Endothelial cell of hepatic sinusoid (primary cell): ENCODE results near the gene TESK2.

Source experiments
- in situ Hi-C: cut with HindIII; loops from 2 replicates; pipeline ENCODE4 v1.10.0; 2017; ENCODE audit warnings: low sequenced_read_pairs

Gene TESK2

GRCh38 chr1:45381243-45381642 lies 109.7 kb downstream of the TESK2 start:
- in situ Hi-C loops = no loop called here

DNA sequence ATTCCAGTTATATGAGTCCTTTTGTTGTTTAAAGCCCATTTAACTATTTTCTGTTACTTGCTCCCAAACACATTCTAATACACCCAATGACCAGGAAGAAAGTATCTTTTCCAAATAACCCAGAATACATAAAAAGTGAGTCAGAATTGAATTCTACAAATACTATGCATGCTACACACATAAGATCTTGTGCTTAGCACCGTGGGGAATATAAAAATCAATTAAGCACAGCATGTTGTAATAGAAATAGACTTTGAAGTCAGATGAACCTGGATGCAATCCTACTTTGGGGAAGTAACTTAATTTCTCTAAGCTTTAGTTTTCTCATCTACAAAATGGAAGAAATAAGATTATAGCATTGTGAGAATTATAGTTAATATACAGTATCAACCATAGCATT lies 110.2 kb downstream of the TESK2 start:
- in situ Hi-C loops = no loop called here

DNA sequence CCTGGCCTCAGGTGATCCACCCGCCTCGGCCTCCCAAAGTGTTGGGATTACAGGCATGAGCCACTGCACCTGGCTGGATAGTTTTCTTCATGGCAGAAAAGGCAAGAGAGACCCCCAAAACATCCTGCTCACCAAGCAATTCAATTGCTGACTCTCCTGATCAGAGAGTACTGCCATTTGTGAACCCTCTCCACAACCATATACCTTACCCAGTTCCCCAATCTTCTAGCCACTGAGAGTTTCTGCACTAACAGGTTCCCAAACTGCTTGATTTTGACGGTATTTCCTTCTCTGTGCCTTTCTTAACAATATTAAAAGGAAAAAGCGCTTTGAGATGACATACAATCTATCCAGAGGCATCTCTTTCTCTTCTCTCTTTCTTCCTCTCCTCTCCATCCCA lies 110.8 kb downstream of the TESK2 start:
- in situ Hi-C loops = no loop called here

- in situ Hi-C loops = no loop called here
Observed at GRCh38 chr1:45379524-45379923, 111.4 kb downstream of the TESK2 start.

DNA sequence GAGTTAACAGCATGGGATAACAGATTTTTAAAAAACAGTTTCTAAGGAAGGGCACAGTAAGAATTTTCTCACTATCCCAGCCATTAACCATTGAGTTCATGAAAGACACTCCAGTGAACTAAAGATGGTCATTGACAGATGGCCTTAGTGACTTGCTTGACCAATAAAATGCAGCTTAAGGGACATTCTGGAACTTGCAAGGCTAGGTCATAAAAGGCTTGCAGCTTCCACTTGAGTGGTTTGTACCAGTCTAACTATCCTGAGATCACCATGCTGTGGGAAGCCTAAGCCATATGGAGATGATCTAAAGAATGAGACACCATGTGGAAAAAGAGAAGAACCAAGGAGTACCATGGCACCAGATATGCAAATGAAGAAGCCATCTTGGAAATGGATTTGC lies 112.8 kb downstream of the TESK2 start:
- in situ Hi-C loops = no loop called here

GRCh38 chr1:45375104-45376090 lies 115.6 kb downstream of the TESK2 start:
- in situ Hi-C loops = no loop called here

- in situ Hi-C loops = no loop called here
Observed at GRCh38 chr1:45373573-45373972, 117.4 kb downstream of the TESK2 start.

DNA sequence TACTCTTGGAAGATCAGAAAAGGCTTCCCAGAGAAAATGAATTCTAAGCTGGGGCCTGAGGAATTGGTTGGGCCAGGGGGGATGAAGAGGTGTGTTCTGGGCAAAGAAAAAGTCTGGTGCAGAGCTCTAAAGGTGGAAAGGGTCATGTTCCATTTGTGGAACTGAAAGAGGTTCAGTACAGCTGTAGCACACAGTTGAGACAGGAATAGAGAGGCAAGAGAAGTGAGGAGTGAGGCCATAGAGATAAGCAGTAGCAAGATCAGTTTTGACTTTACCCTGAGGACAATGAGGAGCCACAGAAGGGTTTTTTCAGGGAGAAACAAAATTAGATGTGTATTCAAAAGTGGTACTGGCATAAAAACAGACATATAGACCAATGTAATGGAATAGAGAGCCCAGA lies 120.4 kb downstream of the TESK2 start:
- in situ Hi-C loops = no loop called here

GRCh38 chr1:45365051-45365450 lies 125.9 kb downstream of the TESK2 start:
- in situ Hi-C loops = no loop called here

- in situ Hi-C loops = loop anchor here (5.0 kb wide), 1 partner anchor 83 kb away; no protein-coding TSS in a partner anchor
Observed at GRCh38 chr1:45364294-45364693, 126.7 kb downstream of the TESK2 start.

GRCh38 chr1:45360981-45361380 lies 130.0 kb downstream of the TESK2 start:
- in situ Hi-C loops = loop anchor here (5.0 kb wide), 1 partner anchor 86 kb away; no protein-coding TSS in a partner anchor

DNA sequence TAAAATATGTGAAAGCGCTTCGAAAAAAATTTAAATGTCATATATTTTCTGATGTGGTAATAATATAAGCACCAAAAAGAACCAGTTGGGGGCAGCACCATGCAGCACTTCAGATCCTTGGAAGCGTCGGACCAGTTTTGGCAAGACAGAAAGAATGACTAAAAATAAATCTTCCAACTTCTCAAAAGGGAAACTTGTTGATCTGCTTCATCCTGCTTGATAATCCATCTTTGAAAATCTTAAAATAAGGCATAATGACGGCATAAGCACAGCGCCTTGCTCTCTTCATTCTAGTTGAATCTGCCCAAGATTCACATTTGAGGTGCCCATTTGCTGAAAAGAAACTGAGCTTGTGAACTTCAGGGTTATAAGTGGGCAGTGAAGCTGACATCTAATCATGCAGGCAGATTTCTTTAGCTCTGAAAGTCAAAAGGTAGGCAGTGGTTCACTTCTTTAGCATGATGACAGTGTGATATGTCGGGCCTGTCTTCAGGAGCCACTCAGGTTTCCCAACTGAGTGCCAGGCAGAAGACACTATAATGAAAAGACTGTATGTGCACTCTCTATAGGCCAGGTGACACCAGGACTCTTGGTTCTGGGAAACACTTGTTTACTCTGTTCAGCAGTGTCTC lies 131.0 kb downstream of the TESK2 start:
- in situ Hi-C loops = loop anchor here (5.0 kb wide), 1 partner anchor 87 kb away; no protein-coding TSS in a partner anchor

GRCh38 chr1:45356186-45356585 lies 134.8 kb downstream of the TESK2 start:
- in situ Hi-C loops = no loop called here

- in situ Hi-C loops = no loop called here
Observed at GRCh38 chr1:45355683-45356082, 135.3 kb downstream of the TESK2 start.

DNA sequence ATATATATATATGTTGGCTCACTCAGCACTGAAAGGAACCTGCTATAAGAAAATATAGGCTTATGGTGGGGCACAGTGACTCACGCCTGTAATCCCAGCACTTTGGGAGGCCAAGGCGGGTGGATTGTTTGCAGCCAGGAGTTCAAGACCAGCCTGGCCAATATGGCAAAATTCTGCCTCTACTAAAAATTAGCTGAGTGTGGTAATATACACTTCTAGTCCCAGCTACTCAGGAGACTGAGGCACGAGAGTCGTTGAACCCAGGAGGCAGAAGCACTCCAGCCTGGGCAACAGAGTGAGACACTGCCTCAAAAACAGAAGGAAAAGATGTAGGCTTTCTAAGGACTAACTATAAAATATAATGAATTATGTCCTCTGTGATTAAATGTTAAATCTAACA lies 136.1 kb downstream of the TESK2 start:
- in situ Hi-C loops = no loop called here

DNA sequence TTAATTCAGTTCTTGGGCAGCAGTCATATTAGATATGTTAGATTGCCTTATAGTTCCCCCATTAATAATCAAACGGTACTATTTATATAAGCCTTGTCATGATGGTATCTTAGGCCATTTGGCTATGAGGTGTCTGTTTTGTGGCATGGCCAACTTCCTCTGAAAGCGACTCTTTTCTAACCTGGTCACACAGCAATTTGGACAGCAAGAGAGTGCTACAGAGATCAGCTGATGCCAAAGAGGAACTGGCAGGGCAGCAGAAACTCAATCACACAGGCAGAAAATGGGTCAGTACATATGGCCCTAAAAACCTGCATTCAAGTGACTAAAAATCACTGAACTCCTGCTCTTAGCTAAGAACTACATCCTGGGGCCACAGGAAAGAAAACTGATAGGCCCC lies 137.3 kb downstream of the TESK2 start:
- in situ Hi-C loops = no loop called here

DNA sequence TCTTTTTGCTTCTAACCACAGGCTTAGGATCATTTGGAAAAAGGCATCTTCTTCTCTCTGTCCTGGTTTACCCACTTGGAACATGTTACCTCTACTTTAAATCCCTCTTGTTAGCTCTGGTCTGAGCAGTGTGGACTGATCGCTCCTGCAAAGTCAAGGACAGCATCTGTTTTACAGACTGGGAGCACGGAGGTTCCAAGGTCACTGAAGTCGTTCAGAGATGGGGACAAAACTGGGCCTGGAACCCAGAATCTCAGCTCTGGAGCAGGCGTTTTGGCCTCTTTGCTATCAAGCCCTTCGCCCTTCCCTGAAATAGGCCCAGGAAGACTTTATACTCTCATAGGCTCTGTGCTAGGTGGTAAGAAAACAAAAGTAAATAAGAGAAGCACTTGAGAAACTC lies 139.5 kb downstream of the TESK2 start:
- in situ Hi-C loops = no loop called here

GRCh38 chr1:45348966-45349677 lies 141.8 kb downstream of the TESK2 start:
- in situ Hi-C loops = no loop called here

DNA sequence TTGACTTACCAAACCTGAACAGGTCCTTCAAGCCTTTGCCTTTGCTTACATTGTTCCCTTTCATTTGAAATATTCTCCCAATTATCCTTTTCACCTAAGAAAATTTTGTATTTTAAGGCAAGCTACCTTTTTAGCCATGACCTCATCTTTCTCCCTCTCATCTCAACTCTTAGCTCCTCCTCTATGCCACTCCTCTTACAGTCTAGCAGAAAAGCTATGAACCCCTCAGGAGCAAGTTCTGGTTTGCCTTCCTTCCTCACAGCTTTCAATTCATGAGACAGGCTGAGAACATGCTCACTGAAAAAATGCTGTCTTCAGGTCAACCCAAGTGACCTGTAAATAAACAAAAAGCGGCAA lies 142.4 kb downstream of the TESK2 start:
- in situ Hi-C loops = no loop called here

GRCh38 chr1:45348020-45348419 lies 142.9 kb downstream of the TESK2 start:
- in situ Hi-C loops = no loop called here

GRCh38 chr1:45346473-45346872 lies 144.5 kb downstream of the TESK2 start:
- in situ Hi-C loops = no loop called here
